GM19452 (cell line): ENCODE results near the gene CCNYL1.
"Not testable (repeated sequence)": the region's sequence is repeated elsewhere in the genome, so short reads cannot be mapped to it uniquely, and the experiment has no call there.

Experiments
- ATAC-seq: cut with Tn5 transposase; IDR thresholded peaks from one replicate; pipeline ENCODE4 v1.9.1; 2021; ENCODE audit not compliant: unreplicated experiment

The CCNYL1 gene

DNA sequence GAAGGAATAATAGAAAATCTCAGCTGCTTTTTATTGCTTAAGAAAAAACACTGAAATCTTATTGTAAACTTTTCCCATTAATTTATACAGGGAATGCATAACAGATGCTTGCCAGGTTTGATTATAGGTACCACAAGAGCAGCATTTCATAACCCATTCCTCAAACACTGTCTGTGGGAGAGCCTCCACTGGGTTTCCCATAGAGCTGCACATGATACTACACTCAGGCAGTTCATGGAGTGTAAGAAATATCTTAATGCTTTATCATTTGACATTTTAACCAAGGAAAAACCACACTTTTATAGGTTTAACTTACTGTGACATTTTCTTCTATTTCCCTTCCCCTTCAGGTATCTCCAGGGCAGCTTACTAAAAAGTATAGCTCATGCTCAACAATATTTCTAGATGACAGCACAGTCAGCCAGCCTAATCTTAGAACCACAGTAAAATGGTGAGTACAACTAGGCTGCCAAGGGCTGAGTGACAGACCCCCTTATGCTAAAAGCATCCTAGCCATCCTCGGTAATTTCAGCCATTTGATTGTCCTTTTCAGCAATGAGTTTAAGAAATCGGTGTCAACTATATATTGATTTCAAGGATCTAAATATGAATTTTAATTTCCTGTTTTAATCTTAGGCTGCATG is 22.3 kb downstream of the CCNYL1 start:
- ATAC-seq = no peak

- no peak for ATAC-seq
These were observed 22.8 kb downstream of the CCNYL1 start for GRCh38 chr2:207734264-207734635.

DNA sequence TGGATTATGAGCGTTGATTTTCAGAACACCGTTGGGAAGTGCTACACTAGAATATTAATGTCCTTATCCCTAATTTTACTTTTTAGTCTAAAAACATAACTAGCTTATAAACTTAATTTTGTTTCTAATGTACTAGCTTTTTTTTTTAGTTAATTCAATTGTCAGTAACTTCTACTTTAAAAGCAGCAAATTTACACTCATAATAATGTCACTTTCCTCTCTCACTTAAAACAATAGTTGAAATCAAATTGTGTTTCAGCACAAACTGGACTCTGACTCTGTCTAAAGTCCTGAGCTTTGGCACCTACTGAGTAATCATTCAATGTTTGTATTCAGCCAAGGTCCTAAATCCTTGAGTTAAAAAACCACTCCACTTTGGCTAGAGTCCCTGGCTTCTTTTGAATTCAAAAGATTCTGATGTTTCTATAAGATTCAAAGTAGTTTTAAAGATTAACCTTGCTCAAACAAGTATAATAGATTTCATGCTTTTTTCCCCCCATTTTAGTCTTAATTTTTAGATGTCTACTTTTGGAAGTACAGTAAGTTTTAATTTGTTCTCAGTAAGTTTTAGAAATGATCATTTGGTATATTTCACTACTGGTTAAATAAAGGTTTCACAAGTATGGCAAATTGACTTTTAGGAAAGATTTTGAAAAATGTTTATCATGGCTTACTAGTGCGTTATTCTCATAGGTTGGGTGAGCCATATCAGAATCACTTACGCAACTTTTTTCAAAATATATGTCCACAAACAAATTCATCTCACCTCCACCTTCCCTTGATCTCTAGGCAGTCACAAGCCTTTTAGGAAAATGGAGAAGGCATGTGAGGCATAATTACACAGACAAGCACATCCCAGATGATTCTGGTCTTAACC is 23.4 kb downstream of the CCNYL1 start:
- ATAC-seq = no peak

DNA sequence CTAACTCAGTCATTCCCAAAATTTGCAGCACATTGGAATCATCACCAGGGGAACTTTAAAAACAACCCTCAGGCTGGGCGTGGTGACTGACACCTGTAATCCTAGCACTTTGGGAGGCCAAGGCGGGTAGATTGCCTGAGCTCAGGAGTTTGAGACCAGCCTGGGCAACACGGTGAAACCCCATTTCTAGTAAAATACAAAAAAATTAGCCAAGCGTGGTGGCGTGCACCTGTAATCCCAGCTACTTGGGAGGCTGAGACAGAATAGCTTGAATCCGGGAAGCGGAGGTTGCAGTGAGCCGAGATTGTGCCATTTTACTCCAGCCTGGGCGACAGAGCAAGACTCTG is 24.0 kb downstream of the CCNYL1 start:
- not testable (repeated sequence) for ATAC-seq

DNA sequence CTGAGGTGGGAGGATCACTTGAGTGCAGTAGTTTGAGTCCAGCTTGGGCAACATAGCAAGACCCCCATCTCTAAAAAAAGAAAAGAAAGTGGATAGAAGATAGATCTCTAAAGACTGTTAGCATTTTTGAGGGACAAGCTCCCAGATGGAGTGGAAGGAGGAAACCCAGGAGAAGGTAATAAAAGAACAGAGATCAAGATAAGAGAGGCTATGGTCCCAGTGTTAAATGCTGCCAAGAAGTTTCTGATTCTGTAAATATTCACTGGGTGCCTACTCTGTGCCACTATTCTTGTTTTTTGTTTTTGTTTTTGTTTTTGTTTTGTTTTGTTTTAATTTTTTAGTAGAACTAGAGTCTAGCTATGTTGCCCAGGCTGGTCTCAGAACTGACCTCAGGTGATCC is 32.1 kb downstream of the CCNYL1 start:
- ATAC-seq = no peak

- no peak for ATAC-seq
These were observed 32.6 kb downstream of the CCNYL1 start for GRCh38 chr2:207744050-207744449.

- no peak for ATAC-seq
These were observed 33.0 kb downstream of the CCNYL1 start for GRCh38 chr2:207744451-207744850.

DNA sequence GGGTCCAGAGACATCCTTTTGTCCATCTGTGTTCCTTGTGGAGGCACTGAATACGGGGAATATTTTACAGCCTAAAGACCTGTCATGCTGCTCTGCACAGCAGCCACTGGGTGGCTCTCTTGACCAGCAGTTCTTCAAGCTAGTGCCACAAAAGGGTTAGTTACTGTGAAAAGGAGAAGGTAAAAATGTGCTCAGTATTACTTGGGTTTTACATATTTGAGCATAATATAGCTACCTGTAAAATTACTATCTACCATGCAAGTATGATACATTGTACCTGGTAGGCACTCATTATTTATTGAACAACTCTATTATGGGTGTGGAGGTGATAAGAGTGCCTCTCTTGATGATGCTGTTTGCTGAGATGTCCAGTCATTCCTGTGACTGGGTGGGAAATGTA is 34.7 kb downstream of the CCNYL1 start:
- peak; percentile 90 for ATAC-seq

DNA sequence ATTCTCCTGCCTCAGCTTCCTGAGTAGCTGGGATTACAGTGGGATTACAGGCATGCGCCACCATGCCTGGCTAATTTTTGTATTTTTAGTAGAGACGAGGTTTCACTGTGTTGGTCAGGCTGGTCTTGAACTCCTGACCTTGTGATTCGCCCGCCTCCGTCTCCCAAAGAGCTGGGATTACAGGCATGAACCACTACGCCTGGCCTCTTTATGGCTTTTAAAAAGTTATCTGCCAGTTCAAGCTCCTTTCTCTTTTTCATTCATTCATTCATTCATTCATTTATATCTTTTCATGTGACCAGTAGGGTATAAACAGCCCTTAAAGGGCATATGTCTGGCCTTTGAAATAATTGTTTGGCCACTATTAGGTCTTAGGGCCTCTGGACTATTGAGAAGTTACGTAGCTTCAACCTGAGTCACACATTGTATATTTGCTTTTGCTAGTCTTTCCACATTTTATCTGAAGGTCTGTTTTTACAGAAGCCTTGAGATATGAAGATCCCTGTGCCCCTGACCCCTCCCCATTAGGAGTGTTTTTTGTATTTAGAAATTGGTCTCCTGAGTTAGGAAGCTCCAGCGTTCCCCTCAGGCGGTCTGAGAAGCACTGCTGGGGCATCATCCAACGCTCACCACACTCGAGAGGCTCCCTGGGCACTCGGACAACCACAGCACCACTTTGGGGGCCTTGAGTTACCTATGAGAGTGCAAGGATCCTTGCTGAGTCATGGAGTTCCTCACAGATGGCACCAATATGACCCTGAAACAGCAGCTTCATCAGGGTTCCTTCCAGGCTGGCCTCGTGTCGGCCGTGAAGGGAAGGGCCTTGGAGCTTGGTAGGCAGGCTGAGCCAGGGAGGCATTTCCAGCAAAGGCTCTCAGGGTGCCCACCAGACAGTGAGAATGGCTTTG is 36.5 kb downstream of the CCNYL1 start:
- ATAC-seq = no peak

DNA sequence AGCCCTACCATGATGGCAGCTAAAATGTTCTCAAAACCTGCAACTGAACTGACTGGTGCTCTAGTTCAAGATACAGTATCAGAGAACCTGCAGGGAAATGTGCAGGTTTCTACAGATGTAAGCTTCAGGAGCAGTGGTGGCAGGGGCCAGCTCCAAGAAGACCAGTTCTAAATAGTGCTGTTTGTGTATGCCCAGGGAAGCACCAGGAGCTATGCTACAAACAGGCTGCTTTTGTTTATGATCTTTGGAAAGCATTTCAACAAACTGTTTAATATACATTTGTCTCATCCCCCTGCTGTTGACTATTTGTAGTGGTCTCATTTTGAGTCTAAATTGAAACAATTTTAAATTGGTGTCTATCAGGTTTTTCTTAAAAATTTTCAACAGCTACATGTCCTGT is 37.6 kb downstream of the CCNYL1 start:
- ATAC-seq = no peak

DNA sequence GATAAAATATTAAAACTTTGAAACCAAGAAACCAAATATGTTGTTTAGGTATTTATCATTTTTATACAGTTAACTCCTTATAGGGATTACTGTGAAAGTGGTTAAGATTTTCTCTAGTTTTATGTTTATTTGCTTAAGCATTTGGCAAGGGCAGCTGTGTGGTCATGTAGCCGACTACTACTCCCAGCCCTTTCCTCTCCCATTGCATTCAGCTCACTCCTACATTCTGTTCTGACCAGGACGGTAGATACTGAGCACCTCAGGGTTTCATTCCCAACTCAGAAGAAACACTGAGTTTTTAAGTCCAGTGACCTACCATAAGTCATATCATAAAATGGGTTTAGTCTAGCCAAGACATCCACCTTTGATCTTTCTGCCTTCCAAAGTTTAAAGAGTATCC is 38.4 kb downstream of the CCNYL1 start:
- no peak for ATAC-seq

DNA sequence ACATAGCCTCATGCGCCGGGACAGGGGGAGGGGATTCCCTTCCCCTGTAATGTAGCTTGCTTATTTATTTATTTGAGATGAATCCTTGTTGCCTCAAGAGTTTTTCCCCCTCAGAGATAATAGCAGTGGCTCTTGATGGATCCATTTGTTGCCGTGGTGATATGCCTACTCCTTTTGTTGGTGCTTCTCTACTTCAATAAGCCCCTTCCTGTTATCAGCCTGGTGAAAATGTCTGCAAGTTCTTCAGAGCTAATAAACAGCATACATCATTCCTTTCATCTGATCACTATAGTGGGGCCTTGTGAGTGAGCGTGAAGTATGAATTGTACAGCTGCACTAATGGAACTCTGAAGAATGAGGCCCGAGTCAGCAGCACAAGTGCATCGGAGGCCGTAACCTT is 38.9 kb downstream of the CCNYL1 start:
- ATAC-seq = no peak

DNA sequence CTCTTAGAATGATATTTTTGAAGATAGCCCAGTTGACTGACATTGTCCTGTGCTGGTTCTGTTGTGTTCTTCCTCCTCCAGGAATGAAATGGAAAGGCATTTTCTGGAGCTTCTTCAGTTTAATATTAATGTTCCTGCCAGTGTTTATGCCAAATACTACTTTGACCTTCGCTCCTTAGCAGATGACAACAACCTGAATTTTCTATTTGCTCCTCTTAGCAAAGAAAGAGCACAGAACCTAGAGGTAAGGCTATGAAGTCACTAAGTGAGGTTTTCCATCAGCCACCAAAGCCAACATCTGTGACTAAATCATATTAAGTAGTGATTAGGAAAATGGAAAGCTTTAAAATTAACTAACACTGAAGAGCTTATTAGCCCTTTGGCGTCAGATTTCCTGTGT is 39.4 kb downstream of the CCNYL1 start:
- no peak for ATAC-seq

DNA sequence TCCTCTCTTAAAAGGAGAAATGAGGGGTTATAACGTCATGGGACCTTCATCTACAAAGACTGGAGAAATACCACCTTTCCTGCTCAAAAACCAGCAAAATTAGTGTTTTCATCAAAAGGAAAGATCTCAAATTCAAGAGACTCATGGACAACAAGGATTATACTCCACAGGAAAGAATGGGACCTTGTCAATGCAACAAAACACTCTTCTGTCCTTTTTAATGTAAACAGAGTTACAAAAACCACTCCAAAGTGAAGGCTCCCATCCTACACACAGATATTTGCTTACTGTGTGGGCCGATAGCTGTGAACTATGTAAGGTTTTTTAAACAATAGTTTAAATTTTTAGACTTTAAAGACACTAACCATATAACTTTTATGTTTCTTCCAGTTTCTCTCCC is 42.2 kb downstream of the CCNYL1 start:
- ATAC-seq = not testable (repeated sequence)

GRCh38 chr2:207754498-207755383 is 43.3 kb downstream of the CCNYL1 start:
- ATAC-seq = no peak

DNA sequence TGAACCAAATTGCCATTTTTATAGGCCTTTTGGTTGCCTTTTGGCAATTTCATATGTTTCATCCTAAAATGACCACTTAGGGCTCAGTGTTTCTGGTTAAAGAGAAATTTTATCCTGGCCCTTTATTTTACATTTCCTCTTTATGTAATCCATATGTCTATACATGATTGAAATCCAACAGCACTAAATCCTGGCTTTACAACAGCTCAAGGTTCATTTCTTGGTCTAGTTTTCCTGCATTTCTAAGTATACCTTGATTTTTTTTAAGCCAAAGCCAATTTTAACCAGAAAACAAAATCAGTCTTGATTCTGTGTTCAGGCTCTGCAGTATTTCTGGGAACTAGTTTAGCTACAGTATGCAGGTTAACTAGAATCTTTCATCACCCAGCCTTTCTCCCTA is 46.6 kb downstream of the CCNYL1 start:
- ATAC-seq = no peak

DNA sequence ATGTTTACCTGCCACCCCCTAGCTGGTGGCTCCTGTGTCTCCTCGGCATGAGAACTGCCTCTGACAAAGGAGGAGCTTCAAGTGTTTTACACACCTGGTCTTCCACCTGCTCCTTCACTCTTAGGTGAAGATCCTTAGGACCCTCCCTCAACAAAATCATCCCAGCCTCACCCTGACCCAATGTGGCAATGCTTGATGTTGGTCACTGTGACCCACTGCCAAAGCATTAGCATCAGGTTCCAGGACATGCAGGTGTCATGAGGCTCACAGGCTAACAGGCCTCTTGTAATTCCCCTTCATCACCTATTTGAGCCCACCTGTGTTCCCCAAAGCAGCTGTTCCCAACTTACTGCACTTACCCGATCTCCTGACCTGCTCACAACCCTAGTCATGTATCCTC is 48.5 kb downstream of the CCNYL1 start:
- no peak for ATAC-seq

- ATAC-seq = no peak
These were observed 49.0 kb downstream of the CCNYL1 start for GRCh38 chr2:207760453-207760852.

GRCh38 chr2:207761426-207761825 is 50.0 kb downstream of the CCNYL1 start:
- ATAC-seq = not testable (repeated sequence)

- no peak for ATAC-seq
These were observed 50.7 kb downstream of the CCNYL1 start for GRCh38 chr2:207762146-207762545.
